SK-N-SH treated with all-trans-retinoic acid at 6 μM for 48 hours (cell line): ENCODE results near the gene OCSTAMP.

Experiments
- ATAC-seq: fragments of 200-7000 bp; cut with Tn5 transposase; 3 replicates; pipeline ENCODE4 v1.9.1; 2020; ENCODE audit warnings: mild to moderate bottlenecking, moderate library complexity
- ARNTL ChIP-seq: fragments of 450-650 bp; formaldehyde crosslinking; IDR thresholded peaks from 2 replicates; pipeline ENCODE4 v1.5.0; 2020; ENCODE audit warnings: low read depth, mild to moderate bottlenecking, moderate library complexity, borderline replicate concordance
- CSDC2 ChIP-seq: fragments of 250-450 bp; sonication (Bioruptor Pico); IDR thresholded peaks from 2 replicates; pipeline ENCODE4 v1.5.0; 2020; ENCODE audit warnings: mild to moderate bottlenecking, moderate library complexity
- ESRRG ChIP-seq: fragments of 250-450 bp; sonication (Bioruptor Pico); IDR thresholded peaks from 2 replicates; pipeline ENCODE4 v1.6.1; 2021; ENCODE audit warnings: mild to moderate bottlenecking
- GLIS3 ChIP-seq: fragments of 250-450 bp; sonication (Bioruptor Pico); IDR thresholded peaks from 2 replicates; pipeline ENCODE4 v1.5.0; 2020; ENCODE audit warnings: mild to moderate bottlenecking, moderate library complexity
- ISL1 ChIP-seq: fragments of 250-450 bp; sonication (Bioruptor Pico); IDR thresholded peaks from 2 replicates; pipeline ENCODE4 v2.1.2; 2022; ENCODE audit warnings: mild to moderate bottlenecking, moderate library complexity
- OSR1 ChIP-seq: fragments of 250-450 bp; sonication (Bioruptor Pico); IDR thresholded peaks from 2 replicates; pipeline ENCODE4 v1.8.0; 2022; ENCODE audit warnings: moderate library complexity, mild to moderate bottlenecking, inconsistent platforms
- PPARA ChIP-seq: fragments of 250-450 bp; sonication (Bioruptor Pico); IDR thresholded peaks from 2 replicates; pipeline ENCODE4 v1.5.0; 2020; ENCODE audit warnings: mild to moderate bottlenecking, borderline replicate concordance
- SNAI2 ChIP-seq: fragments of 250-450 bp; sonication (Bioruptor Pico); IDR thresholded peaks from 2 replicates; pipeline ENCODE4 v1.5.0; 2020; ENCODE audit warnings: mild to moderate bottlenecking, moderate library complexity
- TCF4 ChIP-seq: fragments of 250-450 bp; sonication (Bioruptor Pico); IDR thresholded peaks from 2 replicates; pipeline ENCODE4 v1.8.0; 2021; ENCODE audit warnings: mild to moderate bottlenecking, moderate library complexity, borderline replicate concordance
- TOX ChIP-seq: fragments of 250-450 bp; sonication (Bioruptor Pico); IDR thresholded peaks from 2 replicates; pipeline ENCODE4 v1.8.0; 2021; ENCODE audit warnings: mild to moderate bottlenecking, moderate library complexity, borderline replicate concordance
- ZC3H10 ChIP-seq: fragments of 250-450 bp; sonication (Bioruptor Pico); IDR thresholded peaks from 2 replicates; pipeline ENCODE4 v1.5.1; 2021; ENCODE audit warnings: mild to moderate bottlenecking, moderate library complexity
- ZFP3 ChIP-seq: fragments of 250-450 bp; sonication (Bioruptor Pico); IDR thresholded peaks from 2 replicates; pipeline ENCODE4 v1.5.0; 2020; ENCODE audit warnings: mild to moderate bottlenecking, moderate library complexity
- ZFP30 ChIP-seq: fragments of 450-650 bp; formaldehyde crosslinking; IDR thresholded peaks from 2 replicates; pipeline ENCODE4 v1.5.0; 2022; ENCODE audit warnings: mild to moderate bottlenecking, moderate library complexity
- ZNF565 ChIP-seq: fragments of 450-650 bp; formaldehyde crosslinking; conservative IDR thresholded peaks from 2 replicates; pipeline ENCODE4 v1.5.0; 2020; ENCODE audit warnings: low read depth, mild to moderate bottlenecking, moderate library complexity
- ZNF70 ChIP-seq: fragments of 450-650 bp; formaldehyde crosslinking; IDR thresholded peaks from 2 replicates; pipeline ENCODE4 v1.5.0; 2020; ENCODE audit warnings: mild to moderate bottlenecking, moderate library complexity
- TF ChIP-seq, protein P1 (sequence below): fragments of 250-450 bp; sonication (Bioruptor Pico); IDR thresholded peaks from 2 replicates; pipeline ENCODE4 v1.5.1; 2021; ENCODE audit warnings: mild to moderate bottlenecking, moderate library complexity
- TF ChIP-seq, protein P2 (sequence below): fragments of 250-450 bp; sonication (Bioruptor Pico); IDR thresholded peaks from 2 replicates; pipeline ENCODE4 v1.5.0; 2020; ENCODE audit warnings: mild to moderate bottlenecking, moderate library complexity
- TF ChIP-seq, protein P3 (sequence below): fragments of 250-450 bp; sonication (Bioruptor Pico); IDR thresholded peaks from 2 replicates; pipeline ENCODE4 v1.8.0; 2021; ENCODE audit warnings: low read depth, mild to moderate bottlenecking, moderate library complexity, borderline replicate concordance
- TF ChIP-seq, protein P4 (sequence below): fragments of 250-450 bp; sonication (Bioruptor Pico); IDR thresholded peaks from 2 replicates; pipeline ENCODE4 v1.8.0; 2020; ENCODE audit warnings: mild to moderate bottlenecking, moderate library complexity, borderline replicate concordance

OCSTAMP gene

DNA sequence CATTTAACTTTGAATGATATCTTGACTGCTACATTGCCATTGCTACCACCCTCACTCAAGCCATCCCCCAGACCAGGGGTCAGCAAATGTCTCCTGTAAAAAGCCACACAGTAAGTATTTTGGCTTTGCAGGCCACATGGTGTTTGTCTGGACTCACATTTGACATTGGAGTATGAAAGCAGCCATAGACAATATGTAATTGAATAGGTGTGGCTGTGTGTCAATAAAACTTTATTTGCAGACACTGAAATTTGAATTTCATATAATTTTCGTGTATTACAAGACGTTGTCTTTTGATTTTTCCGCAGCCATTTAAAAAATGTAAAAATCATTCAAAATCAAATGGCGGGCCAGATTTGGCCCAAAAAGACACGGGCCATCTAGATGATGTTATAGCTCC lies 36.3 kb upstream of the OCSTAMP start:
- TF ChIP-seq ESRRG (CRISPR knock-in tag): no peak
- TF ChIP-seq SNAI2 (CRISPR knock-in tag): no peak
- no peak for TF ChIP-seq ZFP3
- TF ChIP-seq, protein P1, sequence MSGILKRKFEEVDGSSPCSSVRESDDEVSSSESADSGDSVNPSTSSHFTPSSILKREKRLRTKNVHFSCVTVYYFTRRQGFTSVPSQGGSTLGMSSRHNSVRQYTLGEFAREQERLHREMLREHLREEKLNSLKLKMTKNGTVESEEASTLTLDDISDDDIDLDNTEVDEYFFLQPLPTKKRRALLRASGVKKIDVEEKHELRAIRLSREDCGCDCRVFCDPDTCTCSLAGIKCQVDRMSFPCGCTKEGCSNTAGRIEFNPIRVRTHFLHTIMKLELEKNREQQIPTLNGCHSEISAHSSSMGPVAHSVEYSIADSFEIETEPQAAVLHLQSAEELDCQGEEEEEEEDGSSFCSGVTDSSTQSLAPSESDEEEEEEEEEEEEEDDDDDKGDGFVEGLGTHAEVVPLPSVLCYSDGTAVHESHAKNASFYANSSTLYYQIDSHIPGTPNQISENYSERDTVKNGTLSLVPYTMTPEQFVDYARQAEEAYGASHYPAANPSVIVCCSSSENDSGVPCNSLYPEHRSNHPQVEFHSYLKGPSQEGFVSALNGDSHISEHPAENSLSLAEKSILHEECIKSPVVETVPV (CRISPR knock-in tag): no peak
- TF ChIP-seq, protein P2, sequence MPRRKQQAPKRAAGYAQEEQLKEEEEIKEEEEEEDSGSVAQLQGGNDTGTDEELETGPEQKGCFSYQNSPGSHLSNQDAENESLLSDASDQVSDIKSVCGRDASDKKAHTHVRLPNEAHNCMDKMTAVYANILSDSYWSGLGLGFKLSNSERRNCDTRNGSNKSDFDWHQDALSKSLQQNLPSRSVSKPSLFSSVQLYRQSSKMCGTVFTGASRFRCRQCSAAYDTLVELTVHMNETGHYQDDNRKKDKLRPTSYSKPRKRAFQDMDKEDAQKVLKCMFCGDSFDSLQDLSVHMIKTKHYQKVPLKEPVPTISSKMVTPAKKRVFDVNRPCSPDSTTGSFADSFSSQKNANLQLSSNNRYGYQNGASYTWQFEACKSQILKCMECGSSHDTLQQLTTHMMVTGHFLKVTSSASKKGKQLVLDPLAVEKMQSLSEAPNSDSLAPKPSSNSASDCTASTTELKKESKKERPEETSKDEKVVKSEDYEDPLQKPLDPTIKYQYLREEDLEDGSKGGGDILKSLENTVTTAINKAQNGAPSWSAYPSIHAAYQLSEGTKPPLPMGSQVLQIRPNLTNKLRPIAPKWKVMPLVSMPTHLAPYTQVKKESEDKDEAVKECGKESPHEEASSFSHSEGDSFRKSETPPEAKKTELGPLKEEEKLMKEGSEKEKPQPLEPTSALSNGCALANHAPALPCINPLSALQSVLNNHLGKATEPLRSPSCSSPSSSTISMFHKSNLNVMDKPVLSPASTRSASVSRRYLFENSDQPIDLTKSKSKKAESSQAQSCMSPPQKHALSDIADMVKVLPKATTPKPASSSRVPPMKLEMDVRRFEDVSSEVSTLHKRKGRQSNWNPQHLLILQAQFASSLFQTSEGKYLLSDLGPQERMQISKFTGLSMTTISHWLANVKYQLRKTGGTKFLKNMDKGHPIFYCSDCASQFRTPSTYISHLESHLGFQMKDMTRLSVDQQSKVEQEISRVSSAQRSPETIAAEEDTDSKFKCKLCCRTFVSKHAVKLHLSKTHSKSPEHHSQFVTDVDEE (CRISPR knock-in tag): no peak
- no peak for TF ChIP-seq PPARA (CRISPR knock-in tag)
- no peak for TF ChIP-seq ZNF70 (CRISPR knock-in tag)
- no peak for TF ChIP-seq TOX (CRISPR knock-in tag)
- TF ChIP-seq, protein P3, sequence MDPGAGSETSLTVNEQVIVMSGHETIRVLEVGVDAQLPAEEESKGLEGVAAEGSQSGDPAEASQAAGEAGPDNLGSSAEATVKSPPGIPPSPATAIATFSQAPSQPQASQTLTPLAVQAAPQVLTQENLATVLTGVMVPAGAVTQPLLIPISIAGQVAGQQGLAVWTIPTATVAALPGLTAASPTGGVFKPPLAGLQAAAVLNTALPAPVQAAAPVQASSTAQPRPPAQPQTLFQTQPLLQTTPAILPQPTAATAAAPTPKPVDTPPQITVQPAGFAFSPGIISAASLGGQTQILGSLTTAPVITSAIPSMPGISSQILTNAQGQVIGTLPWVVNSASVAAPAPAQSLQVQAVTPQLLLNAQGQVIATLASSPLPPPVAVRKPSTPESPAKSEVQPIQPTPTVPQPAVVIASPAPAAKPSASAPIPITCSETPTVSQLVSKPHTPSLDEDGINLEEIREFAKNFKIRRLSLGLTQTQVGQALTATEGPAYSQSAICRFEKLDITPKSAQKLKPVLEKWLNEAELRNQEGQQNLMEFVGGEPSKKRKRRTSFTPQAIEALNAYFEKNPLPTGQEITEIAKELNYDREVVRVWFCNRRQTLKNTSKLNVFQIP (CRISPR knock-in tag): no peak
- ATAC-seq: no peak

DNA sequence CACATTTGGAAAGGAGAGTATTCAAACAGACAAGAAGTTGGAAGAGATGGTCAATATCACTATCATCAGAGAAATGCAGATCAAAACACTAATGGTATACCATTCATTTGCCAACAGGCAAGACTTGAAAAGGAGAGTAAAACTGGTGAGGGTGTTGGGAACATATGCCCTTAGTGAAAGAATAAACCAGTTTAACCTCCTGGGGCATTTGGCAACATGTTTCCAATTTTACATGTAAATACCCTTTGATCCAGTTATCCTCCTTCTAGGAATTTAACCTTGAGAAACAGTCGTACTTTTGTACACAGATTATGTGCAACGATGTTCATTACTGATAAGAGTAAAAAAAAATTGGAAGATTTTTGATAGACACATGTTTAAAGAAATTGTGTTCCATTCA lies 34.1 kb upstream of the OCSTAMP start:
- no peak for ATAC-seq
- TF ChIP-seq, protein P2 (CRISPR knock-in tag): no peak
- no peak for TF ChIP-seq TCF4 (CRISPR knock-in tag)
- no peak for TF ChIP-seq ZNF565 (CRISPR knock-in tag)
- no peak for TF ChIP-seq ISL1
- TF ChIP-seq CSDC2: no peak
- TF ChIP-seq ZNF70 (CRISPR knock-in tag): no peak
- TF ChIP-seq OSR1 (CRISPR knock-in tag): no peak
- no peak for TF ChIP-seq ARNTL
- TF ChIP-seq ZFP30 (CRISPR knock-in tag): no peak
- no peak for TF ChIP-seq ZFP3
- TF ChIP-seq GLIS3 (CRISPR knock-in tag): no peak
- TF ChIP-seq, protein P4, sequence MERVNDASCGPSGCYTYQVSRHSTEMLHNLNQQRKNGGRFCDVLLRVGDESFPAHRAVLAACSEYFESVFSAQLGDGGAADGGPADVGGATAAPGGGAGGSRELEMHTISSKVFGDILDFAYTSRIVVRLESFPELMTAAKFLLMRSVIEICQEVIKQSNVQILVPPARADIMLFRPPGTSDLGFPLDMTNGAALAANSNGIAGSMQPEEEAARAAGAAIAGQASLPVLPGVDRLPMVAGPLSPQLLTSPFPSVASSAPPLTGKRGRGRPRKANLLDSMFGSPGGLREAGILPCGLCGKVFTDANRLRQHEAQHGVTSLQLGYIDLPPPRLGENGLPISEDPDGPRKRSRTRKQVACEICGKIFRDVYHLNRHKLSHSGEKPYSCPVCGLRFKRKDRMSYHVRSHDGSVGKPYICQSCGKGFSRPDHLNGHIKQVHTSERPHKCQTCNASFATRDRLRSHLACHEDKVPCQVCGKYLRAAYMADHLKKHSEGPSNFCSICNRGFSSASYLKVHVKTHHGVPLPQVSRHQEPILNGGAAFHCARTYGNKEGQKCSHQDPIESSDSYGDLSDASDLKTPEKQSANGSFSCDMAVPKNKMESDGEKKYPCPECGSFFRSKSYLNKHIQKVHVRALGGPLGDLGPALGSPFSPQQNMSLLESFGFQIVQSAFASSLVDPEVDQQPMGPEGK (CRISPR knock-in tag): no peak
- TF ChIP-seq TOX (CRISPR knock-in tag): no peak
- TF ChIP-seq ESRRG (CRISPR knock-in tag): no peak
- TF ChIP-seq ZC3H10: no peak
- no peak for TF ChIP-seq SNAI2 (CRISPR knock-in tag)
